22Rv1 (cell line): ENCODE measurements around the gene SMYD3.

Source experiments
- ZFX ChIP-seq: fragments of 450-650 bp; IDR thresholded peaks from 2 replicates; pipeline ENCODE4 v1.6.1; 2017; ENCODE audit warnings: antibody characterized with exemption, borderline replicate concordance
- TF ChIP-seq, protein P1 (sequence below): fragments of 450-650 bp; IDR thresholded peaks from 2 replicates; pipeline ENCODE4 v1.5.1; 2017; ENCODE audit warnings: mild to moderate bottlenecking

DNA sequence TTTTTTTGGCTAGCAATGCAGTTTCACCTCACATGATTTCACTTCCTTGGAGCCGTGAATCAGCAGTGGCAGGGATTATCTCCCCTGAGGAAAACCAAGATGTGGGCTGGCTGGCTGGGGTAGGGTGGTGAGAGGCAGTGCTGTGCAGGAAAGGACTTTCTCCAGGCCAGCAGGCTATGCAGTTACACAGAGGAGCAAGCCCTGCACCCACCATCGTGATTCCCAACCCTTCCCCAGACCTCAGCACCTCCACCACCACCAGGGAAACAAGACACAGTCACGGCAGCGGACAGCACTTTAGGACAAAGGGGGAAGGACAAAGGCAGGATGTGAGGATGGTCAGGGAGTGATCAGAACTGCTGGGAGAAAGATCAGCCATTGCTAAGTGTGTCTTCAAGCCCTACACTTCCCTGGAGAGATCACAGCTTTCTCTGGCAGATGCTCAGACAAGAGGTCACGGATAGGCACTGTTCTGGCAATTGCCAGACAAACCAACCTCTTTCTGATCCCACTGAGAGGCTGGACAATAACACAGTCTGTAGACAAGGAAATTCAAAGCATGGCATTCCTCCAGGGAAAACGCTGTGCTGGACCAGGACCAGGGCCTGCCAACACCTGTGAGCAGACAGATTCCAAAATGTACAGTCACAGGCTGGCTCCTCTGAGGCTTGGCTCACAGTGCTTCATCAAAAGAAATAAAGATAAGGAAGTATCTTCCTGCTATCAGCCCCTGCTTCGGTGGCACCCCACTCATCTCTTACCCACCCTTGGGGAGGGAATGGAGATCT lies 509.4 kb downstream of the SMYD3 start:
- TF ChIP-seq, protein P1, sequence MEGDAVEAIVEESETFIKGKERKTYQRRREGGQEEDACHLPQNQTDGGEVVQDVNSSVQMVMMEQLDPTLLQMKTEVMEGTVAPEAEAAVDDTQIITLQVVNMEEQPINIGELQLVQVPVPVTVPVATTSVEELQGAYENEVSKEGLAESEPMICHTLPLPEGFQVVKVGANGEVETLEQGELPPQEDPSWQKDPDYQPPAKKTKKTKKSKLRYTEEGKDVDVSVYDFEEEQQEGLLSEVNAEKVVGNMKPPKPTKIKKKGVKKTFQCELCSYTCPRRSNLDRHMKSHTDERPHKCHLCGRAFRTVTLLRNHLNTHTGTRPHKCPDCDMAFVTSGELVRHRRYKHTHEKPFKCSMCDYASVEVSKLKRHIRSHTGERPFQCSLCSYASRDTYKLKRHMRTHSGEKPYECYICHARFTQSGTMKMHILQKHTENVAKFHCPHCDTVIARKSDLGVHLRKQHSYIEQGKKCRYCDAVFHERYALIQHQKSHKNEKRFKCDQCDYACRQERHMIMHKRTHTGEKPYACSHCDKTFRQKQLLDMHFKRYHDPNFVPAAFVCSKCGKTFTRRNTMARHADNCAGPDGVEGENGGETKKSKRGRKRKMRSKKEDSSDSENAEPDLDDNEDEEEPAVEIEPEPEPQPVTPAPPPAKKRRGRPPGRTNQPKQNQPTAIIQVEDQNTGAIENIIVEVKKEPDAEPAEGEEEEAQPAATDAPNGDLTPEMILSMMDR = no peak
- no peak for TF ChIP-seq ZFX
